ENCODE results near the gene KSR1.
"Not testable (repeated sequence)": the region's sequence is repeated elsewhere in the genome, so short reads cannot be mapped to it uniquely, and the experiment has no call there.

The KSR1 gene

DNA sequence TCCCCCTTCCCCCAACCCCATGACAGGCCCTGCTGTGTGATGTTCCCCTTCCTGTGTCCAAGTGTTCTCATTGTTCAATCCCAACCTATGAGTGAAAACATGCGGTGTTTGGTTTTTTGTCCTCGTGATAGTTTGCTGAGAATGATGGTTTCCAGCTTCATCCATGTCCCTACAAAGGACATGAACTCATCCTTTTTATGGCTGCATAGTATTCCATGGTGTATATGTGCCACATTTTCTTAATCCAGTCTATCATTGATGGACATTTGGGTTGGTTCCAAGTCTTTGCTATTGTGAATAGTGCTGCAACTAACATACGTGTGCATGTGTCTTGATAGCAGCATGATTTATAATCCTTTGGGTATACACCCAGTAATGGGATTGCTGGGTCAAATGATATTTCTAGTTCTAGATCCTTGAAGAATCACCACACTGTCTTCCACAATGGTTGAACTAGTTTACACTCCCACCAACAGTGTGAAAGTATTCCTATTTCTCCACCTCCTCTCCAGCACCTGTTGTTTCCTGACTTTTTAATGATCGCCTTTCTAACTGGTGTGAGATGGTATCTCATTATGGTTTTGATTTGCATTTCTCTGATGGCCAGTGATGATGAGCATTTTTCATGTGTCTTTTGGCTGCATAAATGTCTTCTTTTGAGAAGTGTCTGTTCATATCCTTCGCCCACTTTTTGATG is 28.9 kb upstream of the KSR1 start:
- not testable (repeated sequence) for DNase-seq

DNA sequence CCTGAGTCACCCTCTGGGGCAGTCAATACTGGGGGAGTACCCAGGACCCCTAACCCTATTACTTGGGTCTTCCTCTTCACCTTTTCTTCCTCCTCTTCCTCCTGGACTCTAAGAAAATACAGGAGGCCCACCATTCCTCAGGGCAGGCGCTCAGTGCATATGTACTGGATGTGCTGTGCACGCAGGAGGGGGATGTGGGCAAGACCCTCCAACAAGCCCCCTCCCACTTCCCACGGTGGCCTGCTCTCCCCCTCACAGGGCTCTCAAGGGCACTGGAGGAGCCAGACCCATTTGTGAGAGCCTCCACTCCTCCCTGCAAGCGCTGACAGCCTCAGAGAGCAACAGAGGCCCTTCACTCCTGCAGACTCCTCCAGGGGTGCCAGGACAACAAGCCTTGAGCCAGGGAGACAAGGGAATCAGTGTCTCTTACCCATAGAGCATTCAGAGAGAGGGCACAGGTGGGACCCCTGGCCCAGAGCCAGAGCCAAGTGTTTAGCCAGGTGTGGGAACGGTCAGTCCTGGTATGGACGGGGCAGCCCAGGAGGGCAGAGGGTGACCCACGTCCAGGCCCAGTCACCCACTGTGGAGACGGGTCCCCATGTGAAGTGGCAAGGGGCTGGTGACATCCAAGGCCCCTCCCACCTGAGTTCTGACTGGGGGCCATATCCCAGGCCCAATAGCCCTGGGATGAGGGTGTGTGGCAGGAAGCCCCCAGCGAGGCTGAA is 27.3 kb upstream of the KSR1 start:
- no peak for DNase-seq

DNA sequence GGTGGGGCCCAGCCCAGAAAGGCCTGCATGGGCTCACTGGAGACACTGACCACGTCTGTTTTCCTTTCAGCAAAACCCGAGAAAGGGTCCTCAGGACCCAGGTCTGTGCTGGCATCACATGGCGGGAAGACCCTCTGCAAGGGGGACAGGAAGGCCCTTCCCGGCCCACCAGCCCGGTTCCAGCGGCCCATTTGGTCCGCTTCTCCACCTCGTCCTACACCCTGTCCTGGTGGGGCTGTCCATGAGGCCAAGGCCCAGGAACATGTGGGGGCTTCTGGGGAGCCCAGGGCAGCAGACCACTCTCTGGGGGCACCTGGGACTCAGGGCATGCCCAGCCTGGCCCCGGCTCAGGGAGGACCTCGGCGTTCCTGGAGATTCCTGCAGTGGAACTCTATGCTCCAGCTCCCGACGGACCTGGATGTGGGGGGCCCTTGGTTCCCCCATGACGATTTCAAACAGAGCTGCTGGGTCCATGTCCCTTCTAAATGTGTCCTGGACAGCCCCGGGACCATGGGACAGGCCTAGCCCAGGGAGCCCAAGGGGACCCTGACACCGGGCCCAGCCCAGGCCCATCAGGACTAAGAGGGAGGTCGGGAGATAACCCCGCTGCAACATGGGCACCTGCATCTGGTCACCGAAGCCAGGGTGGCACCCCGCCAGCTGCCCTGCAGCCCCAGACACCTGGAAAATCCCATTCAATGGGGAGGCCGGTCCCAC is 26.4 kb upstream of the KSR1 start:
- no peak for DNase-seq

DNA sequence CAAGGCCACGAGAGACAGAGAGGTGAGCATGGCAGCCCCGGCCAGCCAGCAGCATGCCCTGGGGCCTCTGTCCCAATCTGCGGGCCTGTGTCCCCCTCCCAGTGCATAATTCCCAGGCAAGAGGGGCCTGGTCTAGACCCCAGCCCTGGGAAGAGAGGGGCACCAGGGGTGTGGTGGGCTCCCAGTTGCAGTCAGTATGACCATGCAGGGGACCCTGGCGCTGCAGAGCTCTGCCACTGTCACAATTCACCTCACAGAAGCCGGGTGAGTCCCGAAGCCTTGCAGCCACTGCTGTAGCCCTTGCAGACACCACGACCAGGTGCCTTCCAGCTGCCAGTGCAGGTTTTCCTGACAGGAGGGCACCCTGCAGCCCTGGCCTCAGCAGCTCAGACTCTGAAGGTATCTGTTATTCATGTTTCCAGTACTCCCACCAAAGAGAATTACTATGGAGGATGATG is 25.8 kb upstream of the KSR1 start:
- DNase-seq = no peak

DNA sequence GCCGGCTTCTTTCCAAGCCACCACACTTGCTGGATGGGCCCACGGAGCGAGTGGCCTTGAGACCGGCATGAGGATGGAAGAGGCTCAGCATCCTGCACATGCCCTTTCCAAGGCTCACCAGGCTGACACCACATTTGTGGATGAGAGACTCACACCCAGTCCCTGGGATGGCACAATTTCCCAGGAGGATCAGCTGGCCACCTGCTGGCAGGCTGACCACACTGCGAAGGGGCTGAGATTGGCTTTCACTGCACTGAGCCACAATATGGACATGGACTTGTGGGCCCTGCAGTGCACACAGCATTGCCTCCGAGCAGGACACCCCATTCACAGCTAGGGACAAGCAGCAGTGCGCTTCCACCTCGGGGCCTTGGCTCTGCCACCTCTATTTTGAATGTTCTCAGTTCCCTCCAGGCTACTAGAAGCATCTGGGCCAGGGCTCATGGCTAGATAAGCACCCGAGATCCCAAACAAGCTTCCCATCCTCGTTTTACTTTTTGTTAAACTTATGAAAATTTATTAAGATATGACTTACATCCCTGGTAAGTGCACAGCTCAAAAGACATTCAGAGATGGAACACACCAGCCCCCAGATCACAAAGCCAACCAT is 25.3 kb upstream of the KSR1 start:
- DNase-seq = peak; percentile 25

DNA sequence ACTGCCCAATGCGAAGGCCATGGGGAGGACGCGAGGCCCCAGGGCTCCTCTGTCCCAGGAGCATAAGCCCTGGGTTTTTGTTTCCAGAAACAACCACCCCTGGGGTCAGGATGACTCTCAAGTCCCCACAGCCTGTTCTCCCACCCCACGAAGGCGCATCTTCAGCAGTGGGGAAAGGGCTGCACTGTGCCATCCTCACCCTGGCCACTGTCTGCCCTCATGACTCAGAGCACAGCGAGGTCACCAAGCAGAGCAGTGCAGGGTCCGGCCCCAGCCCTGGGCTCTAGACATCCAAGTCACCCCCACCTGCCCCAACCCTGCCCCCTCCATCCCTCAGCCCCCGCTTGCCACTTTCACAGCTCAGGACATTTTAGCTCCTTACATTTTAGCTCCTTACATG is 22.7 kb upstream of the KSR1 start:
- no peak for DNase-seq

DNA sequence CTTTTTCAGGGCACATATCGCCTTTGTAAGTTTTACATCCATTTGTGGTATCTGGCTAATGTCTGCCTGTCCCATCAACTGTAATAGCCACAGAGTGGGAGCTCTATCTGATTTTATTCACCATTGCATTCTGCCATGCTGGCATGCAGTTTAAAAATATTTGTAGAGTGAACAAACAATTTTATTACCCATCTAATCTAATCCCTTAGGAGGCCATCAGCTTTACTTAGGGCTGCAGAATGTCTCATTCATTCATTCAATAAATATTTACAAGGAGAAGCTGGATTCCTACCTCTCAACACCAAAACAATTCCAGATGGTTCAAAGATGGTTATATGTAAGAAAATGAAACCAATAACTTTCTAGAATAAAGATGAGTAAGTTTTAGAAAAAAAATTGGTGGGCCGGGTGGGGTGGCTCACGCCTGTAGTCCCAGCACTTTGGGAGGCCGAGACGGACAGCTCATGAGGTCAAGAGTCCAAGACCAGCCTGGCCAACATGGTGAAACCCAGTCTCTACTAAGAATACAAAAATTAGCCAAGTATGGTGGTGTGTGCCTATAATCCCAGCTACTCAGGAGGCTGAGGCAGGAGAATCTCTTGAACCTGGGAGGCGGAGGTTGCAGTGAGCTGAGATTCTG is 20.7 kb upstream of the KSR1 start:
- DNase-seq = not testable (repeated sequence)

DNA sequence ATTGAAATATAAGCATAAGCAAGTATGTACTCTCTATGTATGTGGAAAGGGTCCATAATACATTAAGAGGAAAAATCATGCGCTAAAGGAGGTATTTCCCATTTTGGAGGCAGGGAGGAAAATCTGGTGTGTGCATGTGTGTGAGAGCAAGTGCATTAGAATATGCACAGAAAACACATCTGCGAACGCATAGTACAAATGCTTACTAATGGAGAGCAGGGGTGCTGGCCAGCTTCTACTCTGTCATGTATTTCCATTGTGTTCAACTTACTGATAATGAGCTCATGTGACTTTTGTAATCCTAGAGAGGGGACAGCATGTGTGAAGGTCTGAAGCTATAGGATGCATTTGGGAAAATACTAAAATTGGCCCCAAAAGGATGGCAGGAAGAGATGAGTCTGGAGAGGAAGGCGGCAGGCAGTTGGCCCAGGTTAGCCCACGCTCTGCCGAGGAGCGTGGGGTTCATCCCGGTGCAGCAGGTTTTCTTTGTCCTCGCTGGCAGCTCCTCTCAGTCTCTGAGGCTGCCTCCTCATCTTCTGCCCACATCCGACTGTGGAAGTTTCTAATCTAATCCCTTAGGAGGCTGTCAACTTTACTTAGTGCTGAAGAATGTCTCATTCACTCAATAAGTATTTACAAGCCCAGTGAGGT is 17.8 kb upstream of the KSR1 start:
- no peak for DNase-seq

DNA sequence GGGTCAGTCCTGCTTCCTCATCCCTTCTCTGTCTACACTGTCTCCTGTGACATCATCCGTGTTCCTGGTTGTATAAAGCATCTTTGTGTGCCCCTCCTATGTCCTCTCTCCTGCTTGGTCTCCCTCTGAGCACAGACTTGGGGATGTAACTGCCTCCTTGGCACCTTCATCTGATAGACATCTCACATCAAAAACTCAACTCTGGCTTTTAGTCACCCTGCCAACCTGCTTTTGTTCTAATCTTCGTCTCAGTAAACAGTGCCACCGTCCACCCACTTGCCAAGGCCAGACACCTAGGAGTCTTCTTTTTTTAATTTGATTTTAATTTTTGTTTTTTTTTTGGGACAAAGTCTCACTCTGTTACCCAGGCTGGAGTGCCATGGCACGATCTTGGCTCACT is 16.9 kb upstream of the KSR1 start:
- no peak for DNase-seq

DNA sequence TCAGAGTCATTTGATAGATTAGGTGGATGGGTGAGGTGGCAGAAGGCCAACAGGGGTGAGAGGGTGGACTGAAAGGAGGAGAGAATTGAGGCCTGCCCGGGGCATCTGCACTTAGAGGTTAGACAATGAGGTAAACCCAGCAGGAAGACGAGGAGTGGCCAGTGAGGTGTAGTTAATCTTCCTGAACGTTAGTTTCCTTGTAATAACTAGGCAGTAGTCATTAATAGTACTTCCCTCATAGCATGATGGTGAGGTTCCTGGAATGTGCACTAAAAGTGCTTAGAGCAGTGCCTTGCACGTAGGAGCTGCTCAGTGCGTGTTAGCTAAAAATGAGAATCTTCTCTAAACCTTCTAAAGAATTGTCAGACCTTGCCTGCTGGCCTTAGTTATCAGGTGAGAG is 13.5 kb upstream of the KSR1 start:
- no peak for DNase-seq

DNA sequence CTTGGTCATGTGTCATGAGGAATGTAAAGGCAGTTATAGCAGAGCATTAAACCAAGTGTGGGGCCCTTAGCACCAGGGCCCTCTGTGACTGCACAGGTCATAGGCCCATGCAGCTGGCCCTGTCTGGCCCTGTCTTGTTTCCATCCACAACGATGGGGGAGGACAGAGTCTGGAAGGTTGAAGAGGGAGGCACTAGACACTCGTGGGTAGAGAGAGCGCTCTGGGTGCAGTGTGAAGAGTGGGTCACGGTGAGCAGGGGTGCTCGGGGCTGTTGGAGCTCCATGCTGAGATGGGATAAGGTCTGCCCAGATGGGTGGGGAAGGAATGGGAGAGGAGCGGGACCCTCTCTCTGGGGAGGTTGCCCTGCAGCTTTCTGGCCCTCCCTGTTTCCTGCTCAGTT is 12.8 kb upstream of the KSR1 start:
- no peak for DNase-seq

DNA sequence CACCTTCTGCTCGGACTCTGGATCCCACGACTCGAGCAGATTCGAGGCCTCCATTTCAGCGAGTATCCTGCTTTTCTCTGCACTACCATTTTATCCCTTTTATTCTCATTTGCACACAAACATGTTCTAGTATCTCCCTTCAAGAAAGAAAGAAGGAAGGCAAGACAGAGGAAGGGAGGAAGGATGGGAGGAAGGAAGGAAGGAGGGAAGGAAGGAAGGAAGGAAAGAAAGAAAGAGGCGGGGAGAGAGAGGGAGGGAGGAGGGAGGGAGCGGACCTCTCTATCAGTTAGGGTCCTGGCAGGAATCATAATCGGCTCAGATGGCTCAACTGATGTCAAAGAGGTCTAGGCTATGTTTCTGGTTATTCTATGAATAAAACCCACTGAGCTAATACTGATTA is 10.3 kb upstream of the KSR1 start:
- DNase-seq = no peak

DNA sequence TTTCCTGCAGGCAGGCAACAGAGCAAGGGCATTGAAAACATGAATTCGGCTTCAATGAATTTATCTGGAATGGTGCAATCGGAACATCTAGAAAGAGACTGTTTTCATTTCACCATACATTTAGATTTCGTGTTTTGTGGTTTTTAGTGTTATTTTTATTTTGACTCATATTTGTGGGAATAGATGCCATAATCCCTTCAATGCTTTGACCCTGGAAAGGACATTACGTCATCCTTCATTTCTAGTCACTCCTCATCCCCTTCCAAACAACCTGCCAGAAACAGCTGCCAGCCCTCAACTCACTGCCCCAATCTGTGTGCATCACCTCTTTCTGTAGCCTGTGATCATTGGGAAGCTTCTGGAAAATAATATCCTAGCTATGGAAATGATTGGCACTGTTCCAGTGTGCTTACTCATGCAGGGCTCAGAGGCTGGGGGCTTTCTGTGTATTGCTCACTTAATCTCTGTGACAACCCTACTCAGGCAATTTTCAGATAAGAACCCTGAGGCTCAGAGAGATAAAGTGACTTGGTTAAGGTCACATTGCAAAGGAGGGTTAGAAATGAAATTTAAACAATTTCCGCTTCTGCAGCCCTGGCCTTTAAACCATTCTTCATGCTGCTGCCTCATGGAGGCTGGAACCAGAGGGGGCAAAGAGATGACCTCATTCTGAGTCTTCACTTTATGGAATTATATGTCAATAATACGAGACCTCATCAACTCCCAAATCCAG is 9.5 kb upstream of the KSR1 start:
- DNase-seq = peak; percentile 76

DNA sequence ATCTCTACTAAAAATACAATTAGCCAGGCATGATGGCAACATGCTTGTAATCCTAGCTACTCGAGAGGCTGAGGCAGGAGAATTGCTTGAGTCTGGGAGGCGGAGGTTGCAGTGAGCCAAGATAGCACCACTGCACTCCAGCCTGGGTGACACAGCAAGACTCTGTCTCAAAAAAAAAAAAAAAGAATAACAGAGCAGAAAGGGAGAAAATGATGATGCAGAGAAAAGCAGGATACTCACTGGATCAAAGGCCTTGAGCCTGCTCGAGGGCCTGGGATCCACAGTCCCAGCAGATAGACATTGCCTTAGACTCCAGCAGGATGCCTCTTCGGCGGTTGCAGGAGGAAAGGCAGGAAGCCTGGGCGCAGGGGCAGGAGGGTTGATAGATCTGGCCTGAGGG is 7.7 kb upstream of the KSR1 start:
- DNase-seq = not testable (repeated sequence)

DNA sequence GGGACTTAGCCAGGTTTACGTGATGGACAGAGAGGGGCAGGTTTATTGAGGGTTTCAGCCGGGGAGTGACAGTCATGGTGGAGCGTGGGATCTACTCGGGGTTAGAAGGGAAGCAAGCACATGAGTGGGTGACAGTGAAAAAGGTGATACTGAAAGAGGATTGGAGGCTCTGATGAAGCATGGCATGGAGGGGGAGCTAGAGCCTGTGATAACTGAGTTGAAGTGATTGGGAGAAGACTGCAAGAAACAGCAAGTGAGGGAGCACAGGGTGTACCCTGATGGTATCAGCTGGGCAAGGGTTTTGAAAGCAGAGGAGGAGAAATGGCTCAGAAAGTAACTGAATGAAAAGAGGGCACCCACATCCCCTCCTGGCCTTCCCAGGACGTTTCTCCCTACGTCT is 6.7 kb upstream of the KSR1 start:
- no peak for DNase-seq

DNA sequence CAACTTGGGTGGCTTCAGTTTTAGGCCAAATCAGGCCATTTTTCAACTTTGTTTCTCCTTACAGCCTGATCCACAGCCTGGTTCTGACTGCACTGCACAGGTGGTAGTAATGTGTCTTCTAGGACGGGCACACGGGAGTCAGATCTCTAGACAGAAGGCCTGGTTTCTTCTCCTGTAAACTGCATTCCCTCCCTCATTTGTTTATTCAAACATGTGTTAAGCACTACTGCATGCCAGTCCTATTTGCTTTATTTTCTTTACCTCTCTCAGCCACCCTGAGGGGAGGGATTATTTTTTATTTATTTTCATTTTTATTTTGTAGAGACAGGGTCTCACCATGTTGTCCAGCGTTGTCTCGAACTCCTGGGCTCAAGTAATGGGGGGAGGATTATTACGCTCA is 6.3 kb upstream of the KSR1 start:
- DNase-seq = no peak

DNA sequence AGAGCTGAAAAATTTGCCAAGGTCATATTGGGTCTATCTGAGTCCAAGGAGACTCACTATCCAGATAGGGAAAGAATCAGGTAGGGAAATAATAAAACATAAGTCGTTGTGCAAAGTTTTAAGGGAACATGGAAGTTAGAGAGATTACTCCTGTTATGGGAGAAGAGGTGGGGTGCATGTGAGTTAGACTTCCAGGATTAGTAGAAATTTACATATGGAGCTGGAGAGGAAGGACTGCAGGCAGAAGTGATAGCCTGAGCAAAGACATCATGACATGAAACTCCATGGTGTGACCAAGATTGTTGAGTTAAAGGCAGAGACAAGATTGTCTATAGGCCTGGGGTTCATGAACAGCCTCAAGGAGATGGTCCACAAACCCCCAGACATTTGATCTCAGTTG is 5.8 kb upstream of the KSR1 start:
- DNase-seq = no peak

DNA sequence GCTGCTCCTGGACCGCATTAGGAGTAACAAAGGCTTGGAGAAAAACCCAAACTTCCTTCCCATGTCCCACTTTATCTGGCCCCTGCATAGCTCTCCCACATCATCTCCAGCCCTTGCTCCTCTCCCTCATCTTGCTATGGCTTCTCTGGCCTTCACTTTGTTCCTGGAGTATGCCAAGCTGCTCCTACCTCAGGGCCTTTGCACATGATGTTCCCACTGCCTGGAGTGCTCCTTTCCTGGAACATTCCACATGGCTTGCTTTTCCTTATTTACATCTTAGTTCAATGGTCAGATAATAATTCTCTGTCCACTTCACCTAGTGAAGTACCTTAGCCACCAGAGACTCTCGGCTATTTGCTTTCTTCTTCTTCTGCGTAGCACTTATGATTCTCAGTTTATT is 4.3 kb upstream of the KSR1 start:
- no peak for DNase-seq

DNA sequence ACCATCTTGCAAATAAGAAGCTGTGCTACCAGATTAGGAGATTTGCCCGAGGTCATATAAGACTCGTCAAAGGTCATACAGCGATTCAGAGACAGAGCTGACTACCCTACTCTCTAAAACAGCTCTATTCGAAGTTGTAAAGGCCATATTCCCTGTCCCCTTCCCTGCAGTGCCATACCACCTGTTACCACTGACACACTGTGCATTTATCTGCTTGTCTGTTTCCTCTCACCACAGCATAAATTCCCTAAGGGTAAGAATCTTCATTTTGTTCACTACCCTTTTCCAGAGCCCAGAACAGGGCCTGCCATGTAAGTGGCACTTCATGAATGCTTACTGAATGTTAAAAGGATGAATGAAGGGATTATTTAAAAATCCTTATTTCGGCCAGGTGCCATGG is 3.4 kb upstream of the KSR1 start:
- no peak for DNase-seq

DNA sequence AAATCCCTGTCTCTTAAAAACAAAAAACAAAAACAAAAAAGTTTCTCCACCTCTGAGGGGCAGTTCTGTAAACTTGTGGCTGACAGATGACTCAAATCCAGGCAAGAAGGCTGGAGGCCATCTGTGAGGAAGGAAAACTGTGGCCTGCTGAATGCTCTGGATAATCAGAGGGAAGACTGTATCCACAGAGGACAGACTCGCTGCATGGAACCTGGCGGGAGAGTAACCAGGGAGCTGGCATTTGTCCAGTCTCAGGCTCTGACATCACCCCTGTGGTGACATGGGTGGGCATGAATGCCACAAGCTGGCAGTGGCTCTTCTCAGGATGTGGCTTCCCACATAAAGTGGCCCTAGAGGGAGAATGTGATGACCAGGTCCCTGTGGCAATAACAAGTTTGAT is 2.8 kb upstream of the KSR1 start:
- peak; percentile 56 for DNase-seq

DNA sequence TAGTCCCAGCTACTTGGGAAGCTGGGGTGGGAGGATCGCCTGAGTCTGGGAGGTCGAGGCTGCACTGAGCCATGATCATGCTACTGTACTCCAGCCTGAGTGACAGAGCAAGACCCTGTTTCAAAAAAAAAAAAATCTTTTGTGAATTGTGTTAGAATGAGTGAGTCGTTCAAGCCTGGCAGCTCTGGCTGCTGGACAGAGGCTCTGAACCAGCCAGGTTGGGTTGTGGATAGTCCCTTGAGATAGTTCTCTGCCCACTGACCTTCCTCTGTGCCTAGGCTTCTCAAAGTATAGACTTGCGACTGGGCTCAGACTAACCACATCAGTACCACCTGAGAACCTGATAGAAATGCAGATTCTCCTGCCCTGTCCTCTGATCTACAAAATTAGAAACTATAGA is 2.2 kb upstream of the KSR1 start:
- DNase-seq = no peak
